ENCODE measurements around the gene SGO2.

SGO2 gene

DNA sequence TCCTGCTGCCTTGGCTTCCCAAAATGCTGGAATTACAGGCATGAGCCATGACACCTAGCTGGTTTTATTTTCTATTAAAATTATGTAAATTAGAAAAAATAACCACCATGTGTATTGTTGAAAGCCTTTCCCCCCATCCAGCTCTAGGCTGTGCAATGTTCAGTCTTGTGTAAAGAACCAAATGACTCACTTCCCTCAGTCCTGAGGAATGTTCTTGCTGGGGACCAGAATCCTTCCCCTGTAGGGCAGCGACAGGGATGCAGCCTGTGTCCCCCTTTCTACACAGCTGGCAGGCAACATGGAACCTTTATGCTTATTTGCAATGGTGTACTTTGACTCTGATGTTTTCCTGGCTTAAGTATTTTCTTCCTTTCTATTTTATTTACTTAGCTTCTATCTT is 89.2 kb downstream of the SGO2 start:
- TF ChIP-seq, protein P1, sequence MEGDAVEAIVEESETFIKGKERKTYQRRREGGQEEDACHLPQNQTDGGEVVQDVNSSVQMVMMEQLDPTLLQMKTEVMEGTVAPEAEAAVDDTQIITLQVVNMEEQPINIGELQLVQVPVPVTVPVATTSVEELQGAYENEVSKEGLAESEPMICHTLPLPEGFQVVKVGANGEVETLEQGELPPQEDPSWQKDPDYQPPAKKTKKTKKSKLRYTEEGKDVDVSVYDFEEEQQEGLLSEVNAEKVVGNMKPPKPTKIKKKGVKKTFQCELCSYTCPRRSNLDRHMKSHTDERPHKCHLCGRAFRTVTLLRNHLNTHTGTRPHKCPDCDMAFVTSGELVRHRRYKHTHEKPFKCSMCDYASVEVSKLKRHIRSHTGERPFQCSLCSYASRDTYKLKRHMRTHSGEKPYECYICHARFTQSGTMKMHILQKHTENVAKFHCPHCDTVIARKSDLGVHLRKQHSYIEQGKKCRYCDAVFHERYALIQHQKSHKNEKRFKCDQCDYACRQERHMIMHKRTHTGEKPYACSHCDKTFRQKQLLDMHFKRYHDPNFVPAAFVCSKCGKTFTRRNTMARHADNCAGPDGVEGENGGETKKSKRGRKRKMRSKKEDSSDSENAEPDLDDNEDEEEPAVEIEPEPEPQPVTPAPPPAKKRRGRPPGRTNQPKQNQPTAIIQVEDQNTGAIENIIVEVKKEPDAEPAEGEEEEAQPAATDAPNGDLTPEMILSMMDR (IDR thresholded peaks at IDR 0.05; ENCODE audit: low read depth, low read length), result no peak
- Histone ChIP-seq H3K4me3 (ENCODE audit: low read depth, low read length) (no peak overlapping the region), H3K27ac (no peak overlapping the region), H3K27me3 (ENCODE audit: insufficient read depth, low read depth, severe bottlenecking) (no peaks in the 10 kb centered on the region), H3K9me3 (ENCODE audit: severe bottlenecking) (no peaks in the 10 kb centered on the region), H3K36me3 (no peaks in the 10 kb centered on the region)
- no peak for DNase-seq

DNA sequence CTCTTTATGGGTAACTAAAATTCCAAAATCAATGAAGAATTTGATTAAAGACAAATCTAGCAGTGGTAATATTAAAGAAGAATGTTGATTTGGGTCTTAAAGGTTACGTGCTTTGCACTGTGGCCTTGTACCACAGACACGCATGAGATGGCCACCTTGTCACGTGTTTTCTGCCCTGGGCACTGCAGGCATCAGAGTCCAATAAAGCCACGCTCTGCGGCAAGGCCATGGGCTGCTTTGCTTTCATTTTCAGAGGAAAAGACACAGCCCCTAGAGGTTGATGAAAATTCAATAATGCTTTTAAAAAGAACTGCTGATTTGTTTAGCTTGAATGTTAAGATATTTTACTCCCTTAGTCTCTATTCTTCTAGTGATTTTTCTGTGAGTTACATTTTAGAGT is 90.2 kb downstream of the SGO2 start:
- no peak overlapping the region for H3K27ac ChIP-seq
- DNase-seq, result no peak
- no peak overlapping the region for H3K4me3 ChIP-seq (ENCODE audit: low read depth, low read length)
- H3K36me3 ChIP-seq, result no peaks in the 10 kb centered on the region
- H3K27me3 ChIP-seq (ENCODE audit: insufficient read depth, low read depth, severe bottlenecking), result no peaks in the 10 kb centered on the region
- H3K9me3 ChIP-seq (ENCODE audit: severe bottlenecking), result no peaks in the 10 kb centered on the region
- TF ChIP-seq, protein P1 (IDR thresholded peaks at IDR 0.05; ENCODE audit: low read depth, low read length), result no peak

GRCh38 chr2:200616656-200617055 is 90.6 kb downstream of the SGO2 start:
- TF ChIP-seq, protein P1 (IDR thresholded peaks at IDR 0.05; ENCODE audit: low read depth, low read length), result no peak
- Histone ChIP-seq H3K27ac (no peak overlapping the region), H3K4me3 (ENCODE audit: low read depth, low read length) (no peak overlapping the region), H3K9me3 (ENCODE audit: severe bottlenecking) (no peaks in the 10 kb centered on the region), H3K36me3 (no peaks in the 10 kb centered on the region), H3K27me3 (ENCODE audit: insufficient read depth, low read depth, severe bottlenecking) (no peaks in the 10 kb centered on the region)
- no peak for DNase-seq

DNA sequence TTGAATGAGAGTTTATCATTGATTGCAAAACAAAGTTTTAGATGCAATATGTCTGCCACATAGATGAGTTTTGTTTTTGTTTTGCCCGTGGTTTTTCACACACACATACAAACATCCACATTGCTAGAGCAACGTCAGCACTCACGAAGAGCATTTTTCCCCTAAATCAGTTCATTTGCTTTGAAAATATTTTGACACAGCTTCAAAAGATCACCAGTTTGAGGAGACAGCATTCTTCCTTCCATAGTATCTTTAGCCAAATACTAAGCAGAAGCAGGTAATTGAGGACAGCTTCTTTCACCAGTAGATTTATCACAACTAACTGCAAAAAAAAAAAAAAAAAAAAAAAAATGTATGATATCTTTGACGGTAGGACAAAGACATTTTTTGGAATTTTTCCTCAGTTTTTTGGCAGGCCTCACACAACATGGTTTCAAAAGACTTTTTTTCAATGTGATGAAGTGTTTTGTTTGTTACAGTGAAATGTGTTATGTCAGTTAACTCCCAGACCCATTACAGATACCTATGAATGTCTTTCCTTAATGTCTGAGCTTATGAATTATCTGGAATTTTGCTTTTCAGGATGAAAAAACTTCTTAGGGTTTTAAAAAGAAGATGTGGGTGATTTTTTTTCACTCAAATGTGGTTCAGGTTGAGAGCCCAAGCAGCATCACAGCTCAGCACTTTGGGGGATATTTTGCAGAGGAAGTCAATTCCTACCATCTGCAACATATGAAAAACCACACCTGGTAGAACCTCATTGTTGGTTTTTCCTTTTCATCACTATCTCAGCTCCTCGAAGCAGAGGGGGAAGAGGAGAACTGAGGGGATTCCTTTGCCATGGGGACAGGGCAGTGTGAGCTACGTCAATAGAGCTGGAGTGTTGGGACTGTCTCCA is 91.4 kb downstream of the SGO2 start:
- Histone ChIP-seq H3K36me3 (no peaks in the 10 kb centered on the region), H3K4me3 (ENCODE audit: low read depth, low read length) (no peak overlapping the region), H3K27me3 (ENCODE audit: insufficient read depth, low read depth, severe bottlenecking) (no peaks in the 10 kb centered on the region), H3K27ac (no peak overlapping the region), H3K9me3 (ENCODE audit: severe bottlenecking) (no peaks in the 10 kb centered on the region)
- TF ChIP-seq, protein P1 (IDR thresholded peaks at IDR 0.05; ENCODE audit: low read depth, low read length), result no peak
- DNase-seq, result no peak

GRCh38 chr2:200618054-200618419 is 92.0 kb downstream of the SGO2 start:
- H3K9me3 ChIP-seq (ENCODE audit: severe bottlenecking), result no peaks in the 10 kb centered on the region
- H3K36me3 ChIP-seq, result no peaks in the 10 kb centered on the region
- DNase-seq, result no peak
- H3K27ac ChIP-seq, result no peak overlapping the region
- no peak overlapping the region for H3K4me3 ChIP-seq (ENCODE audit: low read depth, low read length)
- TF ChIP-seq, protein P1 (IDR thresholded peaks at IDR 0.05; ENCODE audit: low read depth, low read length), result no peak
- H3K27me3 ChIP-seq (ENCODE audit: insufficient read depth, low read depth, severe bottlenecking), result no peaks in the 10 kb centered on the region

Data from WERI-Rb-1 (cell line).